ENCODE data around the gene TEK. TPM values are rescaled to one million over a fixed set of nuclear protein-coding genes. Genes with fewer than 3 reads are reported as not detected.

TEK gene
- total RNA-seq, 1 donor from 2014 or later = 0.26 TPM

DNA sequence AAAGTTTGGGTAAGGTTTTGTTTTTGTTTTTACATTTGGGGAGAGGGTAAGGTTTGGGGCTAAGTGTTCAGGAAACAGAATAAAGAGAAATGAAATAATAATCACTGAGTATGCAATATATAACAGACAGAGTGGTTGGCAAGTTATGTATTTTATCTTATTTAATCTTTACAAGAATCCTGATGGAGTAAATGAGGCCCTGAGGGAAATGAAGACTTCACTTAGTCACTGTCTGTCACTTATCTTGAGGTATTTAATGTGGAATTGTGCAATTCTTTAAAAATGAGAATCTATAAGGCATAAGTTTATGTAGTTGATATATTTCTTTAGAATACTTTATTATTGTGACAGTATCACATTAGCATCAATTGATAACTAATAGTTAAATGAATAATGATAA is 48.1 kb downstream of the TEK start:
- TF ChIP-seq, protein P1, sequence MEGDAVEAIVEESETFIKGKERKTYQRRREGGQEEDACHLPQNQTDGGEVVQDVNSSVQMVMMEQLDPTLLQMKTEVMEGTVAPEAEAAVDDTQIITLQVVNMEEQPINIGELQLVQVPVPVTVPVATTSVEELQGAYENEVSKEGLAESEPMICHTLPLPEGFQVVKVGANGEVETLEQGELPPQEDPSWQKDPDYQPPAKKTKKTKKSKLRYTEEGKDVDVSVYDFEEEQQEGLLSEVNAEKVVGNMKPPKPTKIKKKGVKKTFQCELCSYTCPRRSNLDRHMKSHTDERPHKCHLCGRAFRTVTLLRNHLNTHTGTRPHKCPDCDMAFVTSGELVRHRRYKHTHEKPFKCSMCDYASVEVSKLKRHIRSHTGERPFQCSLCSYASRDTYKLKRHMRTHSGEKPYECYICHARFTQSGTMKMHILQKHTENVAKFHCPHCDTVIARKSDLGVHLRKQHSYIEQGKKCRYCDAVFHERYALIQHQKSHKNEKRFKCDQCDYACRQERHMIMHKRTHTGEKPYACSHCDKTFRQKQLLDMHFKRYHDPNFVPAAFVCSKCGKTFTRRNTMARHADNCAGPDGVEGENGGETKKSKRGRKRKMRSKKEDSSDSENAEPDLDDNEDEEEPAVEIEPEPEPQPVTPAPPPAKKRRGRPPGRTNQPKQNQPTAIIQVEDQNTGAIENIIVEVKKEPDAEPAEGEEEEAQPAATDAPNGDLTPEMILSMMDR (IDR thresholded peaks at IDR 0.05; ENCODE audit: insufficient read depth, low read length, severe bottlenecking) = no peak
- Histone ChIP-seq H3K4me3 (ENCODE audit: low read depth, low read length) (no peak overlapping the region), H3K36me3 (ENCODE audit: control insufficient read depth, insufficient read depth, low read length) (no peaks in the 10 kb centered on the region), H3K27me3 (ENCODE audit: control insufficient read depth, insufficient read depth, low read length) (no peaks in the 10 kb centered on the region)
- DNase-seq (ENCODE audit: low read depth) (no peak), FAIRE-seq (no peak)

DNA sequence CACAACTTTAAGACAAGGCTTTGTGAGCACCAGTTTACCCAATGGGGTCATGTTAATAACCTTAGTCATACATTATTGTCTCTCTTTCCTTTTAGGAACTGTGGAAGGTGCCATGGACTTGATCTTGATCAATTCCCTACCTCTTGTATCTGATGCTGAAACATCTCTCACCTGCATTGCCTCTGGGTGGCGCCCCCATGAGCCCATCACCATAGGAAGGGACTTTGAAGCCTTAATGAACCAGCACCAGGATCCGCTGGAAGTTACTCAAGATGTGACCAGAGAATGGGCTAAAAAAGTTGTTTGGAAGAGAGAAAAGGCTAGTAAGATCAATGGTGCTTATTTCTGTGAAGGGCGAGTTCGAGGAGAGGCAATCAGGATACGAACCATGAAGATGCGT is 48.7 kb downstream of the TEK start:
- no peaks in the 10 kb centered on the region for H3K27me3 ChIP-seq (ENCODE audit: control insufficient read depth, insufficient read depth, low read length)
- H3K4me3 ChIP-seq (ENCODE audit: low read depth, low read length) = no peak overlapping the region
- no peak for FAIRE-seq

DNA sequence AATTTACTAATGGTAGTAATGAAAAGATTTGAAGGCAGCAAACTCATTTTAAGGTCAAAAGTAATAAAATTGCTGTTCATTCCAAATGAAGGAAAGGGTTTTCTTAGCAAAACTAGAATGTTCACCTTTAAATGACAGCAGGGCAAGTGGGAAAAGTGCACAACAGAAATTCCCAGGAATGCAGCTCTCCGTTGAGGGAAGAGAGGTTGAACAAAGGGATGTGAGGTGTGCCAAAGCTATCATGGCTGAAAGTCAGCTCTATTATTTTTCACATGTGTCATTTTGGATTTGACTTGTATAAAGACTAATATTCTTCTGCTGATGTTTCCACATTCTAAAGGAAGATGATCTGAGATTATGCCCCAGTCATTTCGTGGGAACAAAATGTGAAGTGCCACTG is 51.6 kb downstream of the TEK start:
- TF ChIP-seq, protein P1 (IDR thresholded peaks at IDR 0.05; ENCODE audit: insufficient read depth, low read length, severe bottlenecking) = no peak
- Histone ChIP-seq H3K27me3 (ENCODE audit: control insufficient read depth, insufficient read depth, low read length) (no peaks in the 10 kb centered on the region), H3K36me3 (ENCODE audit: control insufficient read depth, insufficient read depth, low read length) (no peaks in the 10 kb centered on the region), H3K4me3 (ENCODE audit: low read depth, low read length) (no peak overlapping the region)
- no peak for FAIRE-seq
- no peak for DNase-seq (ENCODE audit: low read depth)

More for the DNA sequence above, 48.7 kb downstream of the TEK start:
- no peak for DNase-seq (ENCODE audit: low read depth)
- no peaks in the 10 kb centered on the region for H3K36me3 ChIP-seq (ENCODE audit: control insufficient read depth, insufficient read depth, low read length)
- TF ChIP-seq, protein P1 (IDR thresholded peaks at IDR 0.05; ENCODE audit: insufficient read depth, low read length, severe bottlenecking) = no peak

DNA sequence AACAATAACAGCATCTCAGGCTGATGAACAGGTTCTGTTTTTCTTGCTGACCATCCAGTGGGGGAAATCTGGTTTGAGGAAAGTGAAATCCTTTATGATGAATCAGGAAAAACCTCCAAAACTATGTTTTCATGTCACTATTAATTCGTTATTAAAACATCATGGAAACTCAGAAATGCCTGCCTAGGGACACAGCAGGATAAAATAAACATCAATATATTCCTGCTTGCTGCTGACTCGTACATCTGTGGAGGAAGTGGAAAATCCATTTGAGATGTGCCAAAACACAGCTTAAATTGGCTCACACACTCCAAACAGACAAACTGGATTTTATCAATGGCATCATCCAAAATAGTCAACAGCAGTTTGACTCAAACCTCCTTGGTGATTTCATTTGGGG is 53.0 kb downstream of the TEK start:
- no peaks in the 10 kb centered on the region for H3K36me3 ChIP-seq (ENCODE audit: control insufficient read depth, insufficient read depth, low read length)
- no peaks in the 10 kb centered on the region for H3K27me3 ChIP-seq (ENCODE audit: control insufficient read depth, insufficient read depth, low read length)
- H3K4me3 ChIP-seq (ENCODE audit: low read depth, low read length) = no peak overlapping the region
- FAIRE-seq (no peak), DNase-seq (ENCODE audit: low read depth) (no peak)
- TF ChIP-seq, protein P1 (IDR thresholded peaks at IDR 0.05; ENCODE audit: insufficient read depth, low read length, severe bottlenecking) = no peak

DNA sequence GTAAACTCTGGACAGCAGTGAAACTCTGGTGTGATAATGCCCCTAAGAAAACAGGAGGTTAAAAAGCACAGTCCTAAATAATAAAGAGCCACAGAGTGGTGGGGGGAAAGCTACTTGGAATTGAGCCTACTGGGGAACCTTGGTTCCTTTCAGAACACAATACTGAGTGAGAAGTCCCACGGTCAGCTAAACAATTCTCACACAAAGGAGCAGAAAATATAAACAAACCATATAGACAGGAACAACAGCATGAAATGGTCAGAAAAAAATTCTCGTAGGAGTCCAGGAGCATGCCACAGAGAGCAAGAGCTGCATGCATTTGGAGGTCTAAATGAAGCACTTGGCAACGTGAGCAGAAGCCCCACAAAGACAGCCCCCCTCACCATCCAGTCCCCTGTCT is 56.0 kb downstream of the TEK start:
- FAIRE-seq (no peak), DNase-seq (ENCODE audit: low read depth) (no peak)
- H3K36me3 ChIP-seq (ENCODE audit: control insufficient read depth, insufficient read depth, low read length) = no peaks in the 10 kb centered on the region
- H3K4me3 ChIP-seq (ENCODE audit: low read depth, low read length) = no peak overlapping the region
- TF ChIP-seq, protein P1 (IDR thresholded peaks at IDR 0.05; ENCODE audit: insufficient read depth, low read length, severe bottlenecking) = no peak
- no peaks in the 10 kb centered on the region for H3K27me3 ChIP-seq (ENCODE audit: control insufficient read depth, insufficient read depth, low read length)

DNA sequence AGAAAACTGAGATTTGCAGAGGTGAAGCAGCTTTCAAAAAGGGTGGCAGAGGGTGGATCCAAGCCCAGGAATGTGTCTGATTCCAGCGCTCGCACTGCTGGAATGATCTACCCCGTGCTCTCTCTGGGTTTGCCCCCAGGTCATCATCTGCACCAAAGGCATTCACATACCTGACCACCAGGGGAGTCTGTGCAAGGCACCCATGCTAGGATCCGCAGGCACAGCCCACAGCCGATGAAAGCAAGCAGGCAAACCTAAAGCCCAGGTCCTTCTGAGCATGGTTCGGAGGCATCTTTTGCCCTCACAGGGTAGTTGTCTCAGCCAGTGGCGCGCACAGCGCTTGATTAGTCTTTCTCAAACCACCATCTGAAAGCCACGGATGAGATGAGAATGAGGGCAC is 56.6 kb downstream of the TEK start:
- FAIRE-seq (no peak), DNase-seq (ENCODE audit: low read depth) (no peak)
- no peaks in the 10 kb centered on the region for H3K36me3 ChIP-seq (ENCODE audit: control insufficient read depth, insufficient read depth, low read length)
- H3K27me3 ChIP-seq (ENCODE audit: control insufficient read depth, insufficient read depth, low read length) = no peaks in the 10 kb centered on the region
- TF ChIP-seq, protein P1 (IDR thresholded peaks at IDR 0.05; ENCODE audit: insufficient read depth, low read length, severe bottlenecking) = no peak
- no peak overlapping the region for H3K4me3 ChIP-seq (ENCODE audit: low read depth, low read length)

Data from bronchial epithelial cell (primary cell).